Liver (tissue), 9 donors: ENCODE measurements around the gene GALNTL6. TPM values are rescaled to one million over a fixed set of nuclear protein-coding genes. Genes with fewer than 3 reads are reported as not detected.

Experiments
- DNase-seq: peaks from one replicate; pipeline ENCODE4 v3.0.0-alpha.2; 2017; ENCODE audit warnings: low spot score
- H3K27ac ChIP-seq, 2 donors: one replicate each; pipeline ENCODE4 v1.7.0; 2013; ENCODE audit warnings: inconsistent platforms in 2 of 2, low read length in 2 of 2, control low read depth in 1 of 2, low read depth in 1 of 2, mild to moderate bottlenecking in 1 of 2
- H3K27me3 ChIP-seq, 4 donors: one replicate each; pipeline versions ENCODE4 v1.6.1 to v1.7.0; 2013; ENCODE audit warnings: low read length in 3 of 4, inconsistent platforms in 1 of 4, mild to moderate bottlenecking in 1 of 4, moderate library complexity in 1 of 4; ENCODE audit not compliant: control insufficient read depth in 4 of 4, insufficient read depth in 4 of 4
- H3K36me3 ChIP-seq, 4 donors: one replicate each; pipeline versions ENCODE4 v1.6.1 to v1.7.0; 2013; ENCODE audit warnings: low read length in 3 of 4, mild to moderate bottlenecking in 3 of 4, low read depth in 1 of 4, moderate library complexity in 1 of 4; ENCODE audit not compliant: control insufficient read depth in 4 of 4, insufficient read depth in 3 of 4
- H3K4me1 ChIP-seq, 4 donors: one replicate each; pipeline versions ENCODE4 v1.6.1 to v1.7.0; 2013; ENCODE audit warnings: low read length in 3 of 4, mild to moderate bottlenecking in 3 of 4, moderate library complexity in 1 of 4; ENCODE audit not compliant: control insufficient read depth in 4 of 4, insufficient read depth in 4 of 4
- H3K4me3 ChIP-seq, 3 donors: one replicate each; pipeline versions ENCODE4 v1.6.1 to v1.7.0; 2013; ENCODE audit warnings: low read length in 3 of 3, control low read depth in 1 of 3, low read depth in 1 of 3, mild to moderate bottlenecking in 1 of 3
- H3K9ac ChIP-seq, 2 donors: one replicate each; pipeline ENCODE4 v1.7.0; 2013; ENCODE audit warnings: low read length in 2 of 2, mild to moderate bottlenecking in 2 of 2, moderate library complexity in 2 of 2, control low read depth in 1 of 2, low read depth in 1 of 2
- H3K9me3 ChIP-seq, 4 donors: one replicate each; pipeline versions ENCODE4 v1.6.1 to v1.7.0; 2013; ENCODE audit warnings: low read length in 3 of 4; ENCODE audit not compliant: control insufficient read depth in 4 of 4
- ATF3 ChIP-seq: IDR thresholded peaks from 2 replicates; pipeline ENCODE4 v1.6.1; 2016; ENCODE audit warnings: antibody characterized with exemption
- EGR1 ChIP-seq, 2 donors: IDR thresholded peaks; 2 replicates each; pipeline ENCODE4 v1.6.1; 2016 to 2018; ENCODE audit warnings: antibody characterized with exemption in 2 of 2, low read depth in 2 of 2
- FOXA1 ChIP-seq: IDR thresholded peaks from 2 replicates; pipeline ENCODE4 v1.6.1; 2016; ENCODE audit warnings: antibody characterized with exemption
- FOXA2 ChIP-seq: IDR thresholded peaks from 2 replicates; pipeline ENCODE4 v1.6.1; 2016; ENCODE audit warnings: antibody characterized with exemption
- GABPA ChIP-seq, 2 donors: IDR thresholded peaks in 1 of 2; conservative IDR thresholded peaks in 1 of 2; 2 replicates each; pipeline ENCODE4 v1.6.1; 2016; ENCODE audit warnings: antibody characterized with exemption in 2 of 2, mild to moderate bottlenecking in 1 of 2, moderate library complexity in 1 of 2
- HNF4A ChIP-seq, 2 donors: conservative IDR thresholded peaks; 2 replicates each; pipeline ENCODE4 v1.6.1; 2016; ENCODE audit warnings: antibody characterized with exemption in 2 of 2, mild to moderate bottlenecking in 2 of 2
- HNF4G ChIP-seq: IDR thresholded peaks from 2 replicates; pipeline ENCODE4 v1.6.1; 2016; ENCODE audit warnings: antibody characterized with exemption
- JUND ChIP-seq, 2 donors: IDR thresholded peaks; 2 replicates each; pipeline ENCODE4 v1.6.1; 2016; ENCODE audit warnings: antibody characterized with exemption in 2 of 2
- NR2F2 ChIP-seq: IDR thresholded peaks from 2 replicates; pipeline ENCODE4 v1.6.1; 2016; ENCODE audit warnings: antibody characterized with exemption
- RAD21 ChIP-seq, 2 donors: IDR thresholded peaks; 2 replicates each; pipeline ENCODE4 v1.6.1; 2016; ENCODE audit warnings: antibody characterized with exemption in 2 of 2, mild to moderate bottlenecking in 2 of 2
- REST ChIP-seq: IDR thresholded peaks from 2 replicates; pipeline ENCODE4 v1.6.1; 2016; ENCODE audit warnings: antibody characterized with exemption, mild to moderate bottlenecking
- RXRA ChIP-seq, 2 donors: IDR thresholded peaks; 2 replicates each; pipeline ENCODE4 v1.6.1; 2017 to 2018; ENCODE audit warnings: antibody characterized with exemption in 2 of 2, mild to moderate bottlenecking in 1 of 2
- SP1 ChIP-seq: IDR thresholded peaks from 2 replicates; pipeline ENCODE4 v1.6.1; 2018; ENCODE audit warnings: antibody characterized with exemption, mild to moderate bottlenecking
- TAF1 ChIP-seq: conservative IDR thresholded peaks from 2 replicates; pipeline ENCODE4 v1.6.1; 2016; ENCODE audit warnings: antibody characterized with exemption, mild to moderate bottlenecking
- YY1 ChIP-seq: IDR thresholded peaks from 2 replicates; pipeline ENCODE4 v1.6.1; 2016; ENCODE audit warnings: antibody characterized with exemption, mild to moderate bottlenecking
- WGBS: extraction: QIAGEN DNeasy Blood & Tissue Kit; methylation state at CpG from one replicate; pipeline ENCODE4 v1.1.7; 2013; 5-methylcytosine and 5-hydroxymethylcytosine counted together
- polyA plus RNA-seq, 2 donors: library from polyadenylated mRNA; stranded (reverse) in 1 of 2; unstranded in 1 of 2; fragments of 200-250 nt in 1 of 2; fragments of >200 nt in 1 of 2; fragmentation: Nextera tagmentation in 1 of 2; extraction: Ambion mirVana in 1 of 2; gene quantifications; one replicate each; pipeline versions ENCODE4 v1.2.1 to v1.2.3, GENCODE V29; 2013 to 2015
- total RNA-seq, 2 donors: library from RNA; depleted of rRNA; stranded (reverse); fragments of >200 nt; gene quantifications; one replicate each; pipeline ENCODE4 v1.2.3, GENCODE V29; 2014
- TF ChIP-seq, protein P1 (sequence below): IDR thresholded peaks from 2 replicates; pipeline ENCODE4 v1.6.1; 2016; ENCODE audit warnings: antibody characterized with exemption
- TF ChIP-seq, protein P2 (sequence below): IDR thresholded peaks from 2 replicates; pipeline ENCODE4 v1.6.1; 2016; ENCODE audit warnings: antibody characterized with exemption
- TF ChIP-seq, protein P3 (sequence below): fragments of 150-350 bp; IDR thresholded peaks from 2 replicates; pipeline ENCODE4 v1.5.1; 2017; ENCODE audit warnings: improper control_type of control experiment, low read depth, low read length; ENCODE audit not compliant: missing input control
- donor health status: healthy.
- donor health status: healthy.
- donor health status: healthy.
- donor health status: healthy.
- donor health status: healthy.

The GALNTL6 gene
- total and polyA plus RNA-seq, 4 donors, result 0.06 to 0.08 TPM; not detected in 2

GRCh38 chr4:172155838-172156345, 342.7 kb downstream of the GALNTL6 start:
- Histone ChIP-seq H3K4me3 (no peak overlapping the region), H3K9ac (no peak overlapping the region), H3K36me3 (no peaks in the 10 kb centered on the region), H3K9me3 (no peaks in the 10 kb centered on the region), H3K27me3 (no peaks in the 10 kb centered on the region), H3K4me1 (no peaks in the 10 kb centered on the region), H3K27ac (no peak overlapping the region)
- 84% methylated on average over 15 of the region's 15 CpGs for WGBS
- TF ChIP-seq, protein P1, sequence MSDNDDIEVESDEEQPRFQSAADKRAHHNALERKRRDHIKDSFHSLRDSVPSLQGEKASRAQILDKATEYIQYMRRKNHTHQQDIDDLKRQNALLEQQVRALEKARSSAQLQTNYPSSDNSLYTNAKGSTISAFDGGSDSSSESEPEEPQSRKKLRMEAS, result no peak
- TF ChIP-seq NR2F2 (no peak), TAF1 (no peak), FOXA2 (no peak), HNF4G (no peak), RXRA (IDR thresholded peaks at IDR 0.05) (no peak), HNF4A (conservative IDR thresholded peaks at IDR 0.05) (no peak), RAD21 (IDR thresholded peaks at IDR 0.05) (no peak), REST (no peak), GABPA (IDR thresholded peaks at IDR 0.05 in 1 of 2, conservative IDR thresholded peaks at IDR 0.05 in 1 of 2) (no peak), ATF3 (no peak), FOXA1 (no peak), JUND (IDR thresholded peaks at IDR 0.05) (no peak), YY1 (no peak), EGR1 (IDR thresholded peaks at IDR 0.05; ENCODE audit: low read depth in 2 of 2) (no peak), SP1 (no peak)
- TF ChIP-seq, protein P2, sequence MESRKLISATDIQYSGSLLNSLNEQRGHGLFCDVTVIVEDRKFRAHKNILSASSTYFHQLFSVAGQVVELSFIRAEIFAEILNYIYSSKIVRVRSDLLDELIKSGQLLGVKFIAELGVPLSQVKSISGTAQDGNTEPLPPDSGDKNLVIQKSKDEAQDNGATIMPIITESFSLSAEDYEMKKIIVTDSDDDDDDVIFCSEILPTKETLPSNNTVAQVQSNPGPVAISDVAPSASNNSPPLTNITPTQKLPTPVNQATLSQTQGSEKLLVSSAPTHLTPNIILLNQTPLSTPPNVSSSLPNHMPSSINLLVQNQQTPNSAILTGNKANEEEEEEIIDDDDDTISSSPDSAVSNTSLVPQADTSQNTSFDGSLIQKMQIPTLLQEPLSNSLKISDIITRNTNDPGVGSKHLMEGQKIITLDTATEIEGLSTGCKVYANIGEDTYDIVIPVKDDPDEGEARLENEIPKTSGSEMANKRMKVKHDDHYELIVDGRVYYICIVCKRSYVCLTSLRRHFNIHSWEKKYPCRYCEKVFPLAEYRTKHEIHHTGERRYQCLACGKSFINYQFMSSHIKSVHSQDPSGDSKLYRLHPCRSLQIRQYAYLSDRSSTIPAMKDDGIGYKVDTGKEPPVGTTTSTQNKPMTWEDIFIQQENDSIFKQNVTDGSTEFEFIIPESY, result no peak
- TF ChIP-seq, protein P3, sequence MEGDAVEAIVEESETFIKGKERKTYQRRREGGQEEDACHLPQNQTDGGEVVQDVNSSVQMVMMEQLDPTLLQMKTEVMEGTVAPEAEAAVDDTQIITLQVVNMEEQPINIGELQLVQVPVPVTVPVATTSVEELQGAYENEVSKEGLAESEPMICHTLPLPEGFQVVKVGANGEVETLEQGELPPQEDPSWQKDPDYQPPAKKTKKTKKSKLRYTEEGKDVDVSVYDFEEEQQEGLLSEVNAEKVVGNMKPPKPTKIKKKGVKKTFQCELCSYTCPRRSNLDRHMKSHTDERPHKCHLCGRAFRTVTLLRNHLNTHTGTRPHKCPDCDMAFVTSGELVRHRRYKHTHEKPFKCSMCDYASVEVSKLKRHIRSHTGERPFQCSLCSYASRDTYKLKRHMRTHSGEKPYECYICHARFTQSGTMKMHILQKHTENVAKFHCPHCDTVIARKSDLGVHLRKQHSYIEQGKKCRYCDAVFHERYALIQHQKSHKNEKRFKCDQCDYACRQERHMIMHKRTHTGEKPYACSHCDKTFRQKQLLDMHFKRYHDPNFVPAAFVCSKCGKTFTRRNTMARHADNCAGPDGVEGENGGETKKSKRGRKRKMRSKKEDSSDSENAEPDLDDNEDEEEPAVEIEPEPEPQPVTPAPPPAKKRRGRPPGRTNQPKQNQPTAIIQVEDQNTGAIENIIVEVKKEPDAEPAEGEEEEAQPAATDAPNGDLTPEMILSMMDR, result no peak
- DNase-seq, result no peak
